Activated T-cell treated with anti-CD3 and anti-CD28 coated beads for 1 hour (primary cell): Measurements from ENCODE around the gene TOR1B.

Source experiments
- DNase-seq: peaks from one replicate; pipeline ENCODE4 v3.0.0-alpha.2; 2020; ENCODE audit warnings: low read depth

The TOR1B gene

GRCh38 chr9:129845373-129845772 is 42.4 kb downstream of the TOR1B start:
- no peak for DNase-seq

- no peak for DNase-seq
These were observed 45.9 kb downstream of the TOR1B start for GRCh38 chr9:129848712-129849441.

- no peak for DNase-seq
These were observed 46.9 kb downstream of the TOR1B start for GRCh38 chr9:129849901-129850300.

GRCh38 chr9:129850821-129851550 is 48.0 kb downstream of the TOR1B start:
- DNase-seq, result no peak

- DNase-seq, result no peak
These were observed 48.8 kb downstream of the TOR1B start for GRCh38 chr9:129851821-129852220.

- DNase-seq, result no peak
These were observed 49.6 kb downstream of the TOR1B start for GRCh38 chr9:129852579-129852978.

GRCh38 chr9:129853614-129854013 is 50.6 kb downstream of the TOR1B start:
- DNase-seq, result no peak

GRCh38 chr9:129854588-129855110 is 51.7 kb downstream of the TOR1B start:
- DNase-seq, result no peak

GRCh38 chr9:129857207-129857606 is 54.2 kb downstream of the TOR1B start:
- no peak for DNase-seq

- DNase-seq, result no peak
These were observed 55.4 kb downstream of the TOR1B start for GRCh38 chr9:129858167-129858962.
